ENCODE measurements around the gene ZNF691.

Gene ZNF691

GRCh38 chr1:42817440-42817767 lies 29.0 kb upstream of the ZNF691 start:
- H3K4me1 ChIP-seq (ENCODE audit: control insufficient read depth, insufficient read depth, low read length), result peaks cover 24% of the 10 kb centered on the region
- H3K27me3 ChIP-seq (replicated peaks; ENCODE audit: control insufficient read depth, insufficient read depth, low read length), result no peaks in the 10 kb centered on the region
- H3K9ac ChIP-seq (ENCODE audit: low read length), result peak overlapping the region; percentile 83
- H3K36me3 ChIP-seq (ENCODE audit: control insufficient read depth, insufficient read depth, low read length, severe bottlenecking), result peaks cover 4% of the 10 kb centered on the region
- H3K4me3 ChIP-seq (ENCODE audit: low read length), result peak overlapping the region; percentile 94
- DNase-seq (ENCODE audit: low read depth), result no peak
- H3K9me3 ChIP-seq (ENCODE audit: control insufficient read depth, low read length), result no peaks in the 10 kb centered on the region

GRCh38 chr1:42817976-42818375 lies 28.4 kb upstream of the ZNF691 start:
- Histone ChIP-seq H3K4me3 (ENCODE audit: low read length) (peak overlapping the region; percentile 94), H3K9me3 (ENCODE audit: control insufficient read depth, low read length) (no peaks in the 10 kb centered on the region), H3K9ac (ENCODE audit: low read length) (peak overlapping the region; percentile 83), H3K36me3 (ENCODE audit: control insufficient read depth, insufficient read depth, low read length, severe bottlenecking) (peaks cover 4% of the 10 kb centered on the region), H3K27me3 (replicated peaks; ENCODE audit: control insufficient read depth, insufficient read depth, low read length) (no peaks in the 10 kb centered on the region), H3K4me1 (ENCODE audit: control insufficient read depth, insufficient read depth, low read length) (peaks cover 30% of the 10 kb centered on the region)
- no peak for DNase-seq (ENCODE audit: low read depth)

GRCh38 chr1:42820813-42821212 lies 25.6 kb upstream of the ZNF691 start:
- Histone ChIP-seq H3K9me3 (ENCODE audit: control insufficient read depth, low read length) (no peaks in the 10 kb centered on the region), H3K9ac (ENCODE audit: low read length) (no peak overlapping the region), H3K36me3 (ENCODE audit: control insufficient read depth, insufficient read depth, low read length, severe bottlenecking) (no peaks in the 10 kb centered on the region), H3K4me3 (ENCODE audit: low read length) (no peak overlapping the region), H3K27me3 (replicated peaks; ENCODE audit: control insufficient read depth, insufficient read depth, low read length) (no peaks in the 10 kb centered on the region), H3K4me1 (ENCODE audit: control insufficient read depth, insufficient read depth, low read length) (peaks cover 33% of the 10 kb centered on the region)
- DNase-seq (ENCODE audit: low read depth), result no peak

- no peaks in the 10 kb centered on the region for H3K36me3 ChIP-seq (ENCODE audit: control insufficient read depth, insufficient read depth, low read length, severe bottlenecking)
- H3K4me1 ChIP-seq (ENCODE audit: control insufficient read depth, insufficient read depth, low read length), result peaks cover 24% of the 10 kb centered on the region
- H3K9me3 ChIP-seq (ENCODE audit: control insufficient read depth, low read length), result no peaks in the 10 kb centered on the region
- no peak for DNase-seq (ENCODE audit: low read depth)
- H3K4me3 ChIP-seq (ENCODE audit: low read length), result no peak overlapping the region
- no peak overlapping the region for H3K9ac ChIP-seq (ENCODE audit: low read length)
- H3K27me3 ChIP-seq (replicated peaks; ENCODE audit: control insufficient read depth, insufficient read depth, low read length), result no peaks in the 10 kb centered on the region
Measured at GRCh38 chr1:42821690-42822089, 24.7 kb upstream of the ZNF691 start.

GRCh38 chr1:42822800-42823392 lies 23.5 kb upstream of the ZNF691 start:
- no peaks in the 10 kb centered on the region for H3K36me3 ChIP-seq (ENCODE audit: control insufficient read depth, insufficient read depth, low read length, severe bottlenecking)
- peak overlapping the region; percentile 51 for H3K9ac ChIP-seq (ENCODE audit: low read length)
- peak overlapping the region; percentile 62 for H3K4me3 ChIP-seq (ENCODE audit: low read length)
- H3K4me1 ChIP-seq (ENCODE audit: control insufficient read depth, insufficient read depth, low read length), result peaks cover 19% of the 10 kb centered on the region
- DNase-seq (ENCODE audit: low read depth), result peak; percentile 81
- H3K9me3 ChIP-seq (ENCODE audit: control insufficient read depth, low read length), result no peaks in the 10 kb centered on the region
- no peaks in the 10 kb centered on the region for H3K27me3 ChIP-seq (replicated peaks; ENCODE audit: control insufficient read depth, insufficient read depth, low read length)

- Histone ChIP-seq H3K27me3 (replicated peaks; ENCODE audit: control insufficient read depth, insufficient read depth, low read length) (no peaks in the 10 kb centered on the region), H3K4me1 (ENCODE audit: control insufficient read depth, insufficient read depth, low read length) (peaks cover 17% of the 10 kb centered on the region), H3K36me3 (ENCODE audit: control insufficient read depth, insufficient read depth, low read length, severe bottlenecking) (no peaks in the 10 kb centered on the region), H3K9ac (ENCODE audit: low read length) (no peak overlapping the region), H3K4me3 (ENCODE audit: low read length) (no peak overlapping the region), H3K9me3 (ENCODE audit: control insufficient read depth, low read length) (no peaks in the 10 kb centered on the region)
- DNase-seq (ENCODE audit: low read depth), result no peak
Measured at GRCh38 chr1:42824481-42825035, 21.9 kb upstream of the ZNF691 start.

- H3K4me3 ChIP-seq (ENCODE audit: low read length), result no peak overlapping the region
- H3K36me3 ChIP-seq (ENCODE audit: control insufficient read depth, insufficient read depth, low read length, severe bottlenecking), result peaks cover 4% of the 10 kb centered on the region
- no peaks in the 10 kb centered on the region for H3K9me3 ChIP-seq (ENCODE audit: control insufficient read depth, low read length)
- H3K9ac ChIP-seq (ENCODE audit: low read length), result no peak overlapping the region
- no peaks in the 10 kb centered on the region for H3K27me3 ChIP-seq (replicated peaks; ENCODE audit: control insufficient read depth, insufficient read depth, low read length)
- peaks cover 17% of the 10 kb centered on the region for H3K4me1 ChIP-seq (ENCODE audit: control insufficient read depth, insufficient read depth, low read length)
- DNase-seq (ENCODE audit: low read depth), result no peak
Measured at GRCh38 chr1:42825036-42825851, 21.2 kb upstream of the ZNF691 start.

GRCh38 chr1:42830631-42831030 lies 15.8 kb upstream of the ZNF691 start:
- Histone ChIP-seq H3K27me3 (replicated peaks; ENCODE audit: control insufficient read depth, insufficient read depth, low read length) (no peaks in the 10 kb centered on the region), H3K9ac (ENCODE audit: low read length) (no peak overlapping the region), H3K36me3 (ENCODE audit: control insufficient read depth, insufficient read depth, low read length, severe bottlenecking) (peaks cover 30% of the 10 kb centered on the region), H3K4me1 (ENCODE audit: control insufficient read depth, insufficient read depth, low read length) (no peaks in the 10 kb centered on the region), H3K9me3 (ENCODE audit: control insufficient read depth, low read length) (no peaks in the 10 kb centered on the region), H3K4me3 (ENCODE audit: low read length) (no peak overlapping the region)
- no peak for DNase-seq (ENCODE audit: low read depth)

- no peak overlapping the region for H3K4me3 ChIP-seq (ENCODE audit: low read length)
Measured at GRCh38 chr1:42831273-42831672, 15.1 kb upstream of the ZNF691 start.

GRCh38 chr1:42832641-42833240 lies 13.7 kb upstream of the ZNF691 start:
- Histone ChIP-seq H3K4me3 (ENCODE audit: low read length) (no peak overlapping the region), H3K9me3 (ENCODE audit: control insufficient read depth, low read length) (no peaks in the 10 kb centered on the region), H3K4me1 (ENCODE audit: control insufficient read depth, insufficient read depth, low read length) (no peaks in the 10 kb centered on the region), H3K36me3 (ENCODE audit: control insufficient read depth, insufficient read depth, low read length, severe bottlenecking) (peaks cover 44% of the 10 kb centered on the region), H3K9ac (ENCODE audit: low read length) (no peak overlapping the region), H3K27me3 (replicated peaks; ENCODE audit: control insufficient read depth, insufficient read depth, low read length) (no peaks in the 10 kb centered on the region)
- no peak for DNase-seq (ENCODE audit: low read depth)

More at GRCh38 chr1:42831273-42831672, 15.1 kb upstream of the ZNF691 start:
- no peak for DNase-seq (ENCODE audit: low read depth)
- Histone ChIP-seq H3K36me3 (ENCODE audit: control insufficient read depth, insufficient read depth, low read length, severe bottlenecking) (peaks cover 35% of the 10 kb centered on the region), H3K27me3 (replicated peaks; ENCODE audit: control insufficient read depth, insufficient read depth, low read length) (no peaks in the 10 kb centered on the region), H3K4me1 (ENCODE audit: control insufficient read depth, insufficient read depth, low read length) (no peaks in the 10 kb centered on the region), H3K9me3 (ENCODE audit: control insufficient read depth, low read length) (no peaks in the 10 kb centered on the region), H3K9ac (ENCODE audit: low read length) (no peak overlapping the region)

- no peaks in the 10 kb centered on the region for H3K27me3 ChIP-seq (replicated peaks; ENCODE audit: control insufficient read depth, insufficient read depth, low read length)
- no peak overlapping the region for H3K4me3 ChIP-seq (ENCODE audit: low read length)
Measured at GRCh38 chr1:42833981-42834380, 12.4 kb upstream of the ZNF691 start.

More at GRCh38 chr1:42833981-42834380, 12.4 kb upstream of the ZNF691 start:
- DNase-seq (ENCODE audit: low read depth), result no peak
- Histone ChIP-seq H3K4me1 (ENCODE audit: control insufficient read depth, insufficient read depth, low read length) (no peaks in the 10 kb centered on the region), H3K36me3 (ENCODE audit: control insufficient read depth, insufficient read depth, low read length, severe bottlenecking) (peaks cover 49% of the 10 kb centered on the region), H3K9ac (ENCODE audit: low read length) (no peak overlapping the region), H3K9me3 (ENCODE audit: control insufficient read depth, low read length) (no peaks in the 10 kb centered on the region)
